Activated T-helper 2 cell treated with anti-CD3 and anti-CD28 coated beads, Interferon-gamma antibody, Interleukin-2, Interleukin-4, amounts not matched to agents 10 μg/mL and 5 μg/mL and 100 μg/mL, durations not matched to agents 14 hours and 24 hours and 36 hours (primary cell): ENCODE data around the gene CDKAL1. TPM values are rescaled to one million over a fixed set of nuclear protein-coding genes. Genes with fewer than 3 reads are reported as not detected.

Experiments used
- DNase-seq: peaks from one replicate; pipeline ENCODE4 v3.0.0; 2021; ENCODE audit warnings: low spot score
- H3K27ac Mint-ChIP-seq: one replicate; pipeline ENCODE4 v1.8.0; 2021; ENCODE audit warnings: mixed read lengths
- H3K27me3 Mint-ChIP-seq: one replicate; pipeline ENCODE4 v1.8.0; 2021; ENCODE audit warnings: low read depth, mixed read lengths
- H3K36me3 Mint-ChIP-seq: one replicate; pipeline ENCODE4 v1.8.0; 2021; ENCODE audit warnings: low read depth, mixed read lengths
- H3K4me1 Mint-ChIP-seq: one replicate; pipeline ENCODE4 v1.8.0; 2021; ENCODE audit warnings: low read depth, mixed read lengths
- H3K4me3 Mint-ChIP-seq: one replicate; pipeline ENCODE4 v1.8.0; 2021; ENCODE audit warnings: low read depth, mild to moderate bottlenecking, moderate library complexity, mixed read lengths
- H3K9me3 Mint-ChIP-seq: one replicate; pipeline ENCODE4 v1.8.0; 2021; ENCODE audit warnings: mixed read lengths
- intact Hi-C: fragments of 100-400 bp; cut with micrococcal nuclease; formaldehyde crosslinking; loops from one replicate; pipeline ENCODE4 v1.15.1; 2023
- total RNA-seq: library from RNA; stranded (reverse); gene quantifications from 2 replicates; pipeline ENCODE4 v1.2.3, GENCODE V29; 2022

Gene CDKAL1
- total RNA-seq, 1 donor from 2014 or later = 31.2 TPM

GRCh38 chr6:20657274-20657800 is 123.1 kb downstream of the CDKAL1 start:
- intact Hi-C loops = no loop called here
- no peak for DNase-seq
- Mint-ChIP-seq H3K4me1 (peaks cover 12% of the 10 kb centered on the region), H3K36me3 (peaks cover 18% of the 10 kb centered on the region), H3K9me3 (no peaks in the 10 kb centered on the region), H3K27ac (no peak overlapping the region), H3K4me3 (no peak overlapping the region), H3K27me3 (no peaks in the 10 kb centered on the region)

DNA sequence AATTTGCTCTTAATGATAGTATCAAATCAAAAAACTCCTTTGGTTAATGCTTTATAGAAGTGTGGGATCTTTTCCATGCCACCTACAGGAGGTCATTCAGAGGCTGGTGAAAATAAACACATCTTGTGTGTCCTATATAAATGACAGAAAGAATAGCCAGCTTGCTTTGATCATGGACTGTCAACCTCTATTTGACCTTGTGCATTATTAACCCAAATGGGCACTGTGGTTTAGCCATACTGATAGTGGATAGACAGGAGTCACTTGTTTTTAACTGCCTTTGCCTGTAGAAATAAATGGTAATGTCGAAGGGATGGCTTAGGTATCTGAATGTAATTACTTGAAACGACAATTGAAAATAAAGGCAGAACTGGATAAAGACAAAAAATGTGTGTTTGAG is 123.8 kb downstream of the CDKAL1 start:
- Mint-ChIP-seq H3K36me3 (peaks cover 15% of the 10 kb centered on the region), H3K27ac (no peak overlapping the region), H3K27me3 (no peaks in the 10 kb centered on the region), H3K4me1 (peaks cover 8% of the 10 kb centered on the region), H3K4me3 (no peak overlapping the region), H3K9me3 (no peaks in the 10 kb centered on the region)
- no peak for DNase-seq
- intact Hi-C loops = no loop called here

GRCh38 chr6:20658516-20658915 is 124.3 kb downstream of the CDKAL1 start:
- DNase-seq = no peak

DNA sequence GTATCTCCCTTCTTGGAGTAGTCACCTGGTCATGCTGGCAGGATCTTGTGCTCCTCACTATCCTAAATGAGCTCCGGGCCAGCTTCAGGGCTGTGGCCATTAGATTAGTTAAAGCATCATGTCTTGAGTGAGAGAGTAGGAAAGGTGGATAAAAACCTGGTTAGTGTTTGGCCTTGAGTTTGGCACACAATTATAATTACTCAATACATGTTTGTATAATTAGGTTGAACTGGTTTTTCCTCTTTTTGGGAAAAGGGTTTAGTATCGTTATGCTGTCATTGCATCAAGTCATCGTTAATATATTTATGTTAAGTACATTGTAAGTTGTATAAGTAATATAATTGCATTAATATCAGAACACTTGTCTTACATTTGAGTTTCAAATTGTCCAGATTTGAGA is 126.3 kb downstream of the CDKAL1 start:
- intact Hi-C loops = no loop called here
- no peaks in the 10 kb centered on the region for H3K9me3 Mint-ChIP-seq
- H3K36me3 Mint-ChIP-seq = peaks cover 6% of the 10 kb centered on the region
- DNase-seq = no peak
- no peak overlapping the region for H3K4me3 Mint-ChIP-seq
- H3K27ac Mint-ChIP-seq = no peak overlapping the region
- H3K27me3 Mint-ChIP-seq = no peaks in the 10 kb centered on the region
- H3K4me1 Mint-ChIP-seq = peaks cover 6% of the 10 kb centered on the region

More at GRCh38 chr6:20658516-20658915, 124.3 kb downstream of the CDKAL1 start:
- Mint-ChIP-seq H3K4me1 (peaks cover 8% of the 10 kb centered on the region), H3K36me3 (peaks cover 15% of the 10 kb centered on the region), H3K27me3 (no peaks in the 10 kb centered on the region), H3K27ac (no peak overlapping the region), H3K4me3 (no peak overlapping the region), H3K9me3 (no peaks in the 10 kb centered on the region)
- intact Hi-C loops = no loop called here

DNA sequence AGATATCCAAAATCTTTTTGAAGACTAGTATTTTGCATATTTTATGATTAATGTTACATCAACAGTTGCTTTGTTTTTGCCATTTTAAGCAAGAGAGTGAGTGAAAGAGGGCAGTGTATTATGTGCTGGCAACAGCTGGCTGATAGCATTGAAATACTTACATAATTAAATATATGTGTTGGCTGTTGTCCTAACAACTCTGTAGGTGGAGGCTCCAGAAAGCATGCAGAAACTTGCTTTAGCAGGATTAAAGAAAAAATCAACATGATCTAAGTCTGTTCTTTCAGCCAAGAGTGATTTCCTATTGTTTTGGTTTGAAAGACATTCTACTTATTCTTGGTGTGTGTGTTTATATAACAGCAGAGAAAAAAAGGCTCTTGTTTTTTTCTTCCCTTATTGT is 127.5 kb downstream of the CDKAL1 start:
- intact Hi-C loops = no loop called here
- Mint-ChIP-seq H3K27me3 (no peaks in the 10 kb centered on the region), H3K4me1 (peaks cover 6% of the 10 kb centered on the region), H3K27ac (no peak overlapping the region), H3K36me3 (peaks cover 6% of the 10 kb centered on the region), H3K4me3 (no peak overlapping the region), H3K9me3 (no peaks in the 10 kb centered on the region)
- no peak for DNase-seq

GRCh38 chr6:20664250-20664649 is 130.0 kb downstream of the CDKAL1 start:
- intact Hi-C loops = no loop called here
- no peaks in the 10 kb centered on the region for H3K9me3 Mint-ChIP-seq
- DNase-seq = no peak
- peaks cover 6% of the 10 kb centered on the region for H3K36me3 Mint-ChIP-seq
- H3K4me1 Mint-ChIP-seq = peaks cover 6% of the 10 kb centered on the region
- H3K27ac Mint-ChIP-seq = no peak overlapping the region
- no peak overlapping the region for H3K4me3 Mint-ChIP-seq
- no peaks in the 10 kb centered on the region for H3K27me3 Mint-ChIP-seq

DNA sequence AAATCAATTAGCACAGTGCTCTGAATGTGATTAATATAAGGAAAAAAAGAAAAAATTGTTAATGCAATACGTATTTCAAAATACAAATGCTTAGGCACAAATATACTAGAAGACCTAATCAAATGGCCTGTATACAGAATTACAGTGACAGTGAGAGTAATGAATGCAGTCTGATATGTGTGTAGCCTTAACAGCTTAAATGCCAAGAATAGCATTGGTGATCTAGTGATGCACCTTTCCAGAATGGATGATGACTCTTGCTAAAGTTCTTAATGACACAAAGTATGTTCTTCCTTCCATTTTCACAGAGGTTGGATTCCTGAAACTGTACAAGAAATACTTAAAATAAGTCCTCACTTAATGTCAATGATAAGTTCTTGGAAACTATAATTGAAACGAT is 131.0 kb downstream of the CDKAL1 start:
- H3K9me3 Mint-ChIP-seq = no peaks in the 10 kb centered on the region
- no peak overlapping the region for H3K27ac Mint-ChIP-seq
- intact Hi-C loops = no loop called here
- no peaks in the 10 kb centered on the region for H3K27me3 Mint-ChIP-seq
- H3K36me3 Mint-ChIP-seq = no peaks in the 10 kb centered on the region
- peaks cover 8% of the 10 kb centered on the region for H3K4me1 Mint-ChIP-seq
- no peak overlapping the region for H3K4me3 Mint-ChIP-seq
- DNase-seq = no peak

DNA sequence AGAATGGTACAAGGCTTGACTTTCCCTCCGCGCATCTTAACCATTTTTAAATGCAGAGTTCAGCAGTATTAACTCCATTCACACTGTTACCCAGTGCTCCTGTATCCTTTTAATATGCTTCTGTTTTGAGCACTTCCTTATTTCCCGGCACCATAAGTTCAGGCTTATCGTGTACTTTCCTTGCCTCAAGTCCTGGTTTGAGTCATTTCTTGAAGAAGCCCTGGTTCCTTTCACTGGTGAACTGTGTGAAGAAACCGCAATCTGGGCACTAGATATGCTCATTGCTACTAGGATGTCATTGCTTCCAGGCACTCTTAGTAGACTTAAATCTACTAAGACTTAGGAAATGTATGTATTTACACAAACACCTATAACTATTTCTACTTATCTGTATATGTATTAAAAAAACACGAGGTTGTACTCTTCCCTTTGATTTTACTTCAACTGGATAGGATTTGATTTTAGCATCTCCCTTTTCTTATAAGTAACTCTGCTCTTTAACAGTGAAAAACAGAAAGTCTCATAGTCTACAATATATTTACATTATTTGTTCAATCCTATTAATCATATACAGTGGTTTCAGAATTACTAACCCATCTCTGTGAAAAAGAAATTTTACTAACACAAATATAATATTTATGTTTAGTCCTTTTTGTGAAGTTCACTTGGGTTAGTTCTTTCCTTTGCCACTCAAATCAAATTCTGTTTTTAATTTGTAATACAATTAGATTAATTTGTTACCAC is 135.5 kb downstream of the CDKAL1 start:
- peaks cover 3% of the 10 kb centered on the region for H3K36me3 Mint-ChIP-seq
- H3K4me1 Mint-ChIP-seq = peaks cover 11% of the 10 kb centered on the region
- no peaks in the 10 kb centered on the region for H3K27me3 Mint-ChIP-seq
- DNase-seq = no peak
- H3K9me3 Mint-ChIP-seq = no peaks in the 10 kb centered on the region
- no peak overlapping the region for H3K4me3 Mint-ChIP-seq
- H3K27ac Mint-ChIP-seq = no peak overlapping the region
- intact Hi-C loops = no loop called here

DNA sequence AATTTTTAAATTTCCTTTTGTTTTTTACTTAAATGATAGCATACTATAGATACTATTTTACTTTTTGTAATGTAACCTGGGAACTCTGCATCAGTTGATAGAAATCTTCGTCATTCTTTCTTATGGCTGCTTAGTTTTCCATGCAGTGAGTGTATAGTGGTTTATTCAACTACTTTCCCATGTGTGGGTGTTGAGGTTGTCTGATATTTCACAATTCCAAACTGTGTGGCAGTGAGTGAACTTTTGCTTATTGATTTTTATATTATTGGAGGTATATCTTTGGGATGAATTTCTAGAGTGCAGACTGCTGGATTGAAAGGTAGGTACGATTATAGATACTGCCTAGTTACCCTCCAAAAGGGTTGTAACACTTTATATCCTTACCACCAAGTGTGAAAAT is 136.5 kb downstream of the CDKAL1 start:
- H3K36me3 Mint-ChIP-seq = peaks cover 3% of the 10 kb centered on the region
- H3K27me3 Mint-ChIP-seq = no peaks in the 10 kb centered on the region
- H3K27ac Mint-ChIP-seq = no peak overlapping the region
- no peaks in the 10 kb centered on the region for H3K9me3 Mint-ChIP-seq
- no peak for DNase-seq
- H3K4me1 Mint-ChIP-seq = peaks cover 11% of the 10 kb centered on the region
- no peak overlapping the region for H3K4me3 Mint-ChIP-seq
- intact Hi-C loops = no loop called here

GRCh38 chr6:20672038-20672437 is 137.8 kb downstream of the CDKAL1 start:
- Mint-ChIP-seq H3K27me3 (no peaks in the 10 kb centered on the region), H3K4me1 (peaks cover 11% of the 10 kb centered on the region), H3K27ac (no peak overlapping the region), H3K4me3 (no peak overlapping the region), H3K9me3 (no peaks in the 10 kb centered on the region), H3K36me3 (peaks cover 3% of the 10 kb centered on the region)
- intact Hi-C loops = no loop called here
- DNase-seq = no peak

DNA sequence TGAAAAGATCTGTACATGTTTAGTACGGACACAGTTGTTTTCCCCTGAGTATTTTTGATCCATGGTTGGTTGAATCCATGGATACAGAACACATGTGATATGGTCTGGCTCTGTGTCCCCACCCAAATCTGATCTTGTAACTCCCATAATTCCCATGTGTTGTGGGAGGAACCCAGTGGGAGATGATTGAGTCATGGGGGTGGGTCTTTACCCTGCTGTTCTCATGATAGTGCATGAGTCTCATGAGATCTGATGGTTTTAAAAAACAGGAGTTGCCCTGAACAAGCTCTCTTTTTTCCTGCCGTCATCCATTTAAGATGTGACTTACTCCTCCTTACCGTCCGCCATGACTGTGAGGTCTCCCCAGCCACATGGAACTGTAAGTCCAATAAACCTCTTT is 139.2 kb downstream of the CDKAL1 start:
- H3K9me3 Mint-ChIP-seq = no peaks in the 10 kb centered on the region
- H3K27me3 Mint-ChIP-seq = no peaks in the 10 kb centered on the region
- intact Hi-C loops = no loop called here
- H3K4me3 Mint-ChIP-seq = no peak overlapping the region
- no peak overlapping the region for H3K27ac Mint-ChIP-seq
- H3K36me3 Mint-ChIP-seq = peaks cover 3% of the 10 kb centered on the region
- DNase-seq = no peak
- H3K4me1 Mint-ChIP-seq = peaks cover 16% of the 10 kb centered on the region

- no peak overlapping the region for H3K27ac Mint-ChIP-seq
- no peak overlapping the region for H3K4me3 Mint-ChIP-seq
- peaks cover 10% of the 10 kb centered on the region for H3K36me3 Mint-ChIP-seq
- no peak for DNase-seq
- intact Hi-C loops = no loop called here
- H3K4me1 Mint-ChIP-seq = peaks cover 15% of the 10 kb centered on the region
- no peaks in the 10 kb centered on the region for H3K27me3 Mint-ChIP-seq
- no peaks in the 10 kb centered on the region for H3K9me3 Mint-ChIP-seq
Observed at GRCh38 chr6:20674664-20675063, 140.4 kb downstream of the CDKAL1 start.

- peaks cover 19% of the 10 kb centered on the region for H3K4me1 Mint-ChIP-seq
- H3K36me3 Mint-ChIP-seq = peaks cover 12% of the 10 kb centered on the region
- H3K27me3 Mint-ChIP-seq = no peaks in the 10 kb centered on the region
- no peak for DNase-seq
- H3K27ac Mint-ChIP-seq = no peak overlapping the region
- no peak overlapping the region for H3K4me3 Mint-ChIP-seq
- no peaks in the 10 kb centered on the region for H3K9me3 Mint-ChIP-seq
- intact Hi-C loops = no loop called here
Observed at GRCh38 chr6:20678831-20679352, 144.6 kb downstream of the CDKAL1 start.
